Urinary bladder (tissue), 4 donors: ENCODE measurements around the gene MCU. TPM values are rescaled to one million over a fixed set of nuclear protein-coding genes. Genes with fewer than 3 reads are reported as not detected.

Experiments used
- DNase-seq: peaks from one replicate; pipeline ENCODE4 v3.0.0-alpha.2; 2015; ENCODE audit errors: extremely low spot score
- H3K27ac ChIP-seq: one replicate; pipeline ENCODE4 v1.5.1; 2013; ENCODE audit warnings: low read depth, mild to moderate bottlenecking, moderate library complexity
- H3K36me3 ChIP-seq: one replicate; pipeline ENCODE4 v1.6.1; 2013; ENCODE audit warnings: mild to moderate bottlenecking, moderate library complexity; ENCODE audit not compliant: insufficient read depth
- H3K4me1 ChIP-seq: one replicate; pipeline ENCODE4 v1.6.1; 2013; ENCODE audit warnings: mild to moderate bottlenecking, moderate library complexity; ENCODE audit not compliant: insufficient read depth
- H3K4me3 ChIP-seq: one replicate; pipeline ENCODE4 v1.5.1; 2013; ENCODE audit warnings: low read depth, low read length
- WGBS: extraction: QIAGEN DNeasy Blood & Tissue Kit; methylation state at CpG from one replicate; pipeline ENCODE4 v1.1.7; 2013; 5-methylcytosine and 5-hydroxymethylcytosine counted together
- polyA plus RNA-seq: library from polyadenylated mRNA; stranded (reverse); fragments of 200-250 nt; gene quantifications from one replicate; pipeline ENCODE4 v1.2.3, GENCODE V29; 2013
- total RNA-seq: library from RNA; depleted of rRNA; stranded (reverse); fragments of >200 nt; gene quantifications from one replicate; pipeline ENCODE4 v1.2.3, GENCODE V29; 2014
- donor health status: healthy with polysubstance abuse.
- donor health status: healthy.

MCU gene
- total and polyA plus RNA-seq, 2 donors: 17.6 to 65.7 TPM

DNA sequence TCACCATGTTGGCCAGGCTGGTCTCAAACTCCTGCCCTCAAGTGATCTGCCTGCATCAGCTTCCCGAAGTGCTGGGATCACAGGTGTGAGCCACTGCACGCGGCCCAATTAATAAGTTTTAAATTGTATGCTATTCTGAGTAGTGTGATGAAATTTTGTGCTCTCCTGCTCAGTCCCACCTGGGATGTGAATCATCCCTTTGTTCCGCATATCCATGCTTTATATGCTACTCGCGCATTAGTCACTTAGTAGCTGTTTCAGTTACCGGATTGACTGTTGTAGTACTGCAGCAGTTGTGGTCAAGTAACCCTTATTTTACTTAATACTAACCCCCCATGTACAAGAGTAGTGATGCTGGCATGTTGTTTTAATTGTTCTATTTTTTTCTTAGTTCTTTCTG, 154.3 kb downstream of the MCU start:
- Histone ChIP-seq H3K4me3 (no peak overlapping the region), H3K36me3 (no peaks in the 10 kb centered on the region), H3K4me1 (no peaks in the 10 kb centered on the region), H3K27ac (no peak overlapping the region)
- DNase-seq: no peak
- WGBS: 90% methylated on average over 7 of the region's 7 CpGs

DNA sequence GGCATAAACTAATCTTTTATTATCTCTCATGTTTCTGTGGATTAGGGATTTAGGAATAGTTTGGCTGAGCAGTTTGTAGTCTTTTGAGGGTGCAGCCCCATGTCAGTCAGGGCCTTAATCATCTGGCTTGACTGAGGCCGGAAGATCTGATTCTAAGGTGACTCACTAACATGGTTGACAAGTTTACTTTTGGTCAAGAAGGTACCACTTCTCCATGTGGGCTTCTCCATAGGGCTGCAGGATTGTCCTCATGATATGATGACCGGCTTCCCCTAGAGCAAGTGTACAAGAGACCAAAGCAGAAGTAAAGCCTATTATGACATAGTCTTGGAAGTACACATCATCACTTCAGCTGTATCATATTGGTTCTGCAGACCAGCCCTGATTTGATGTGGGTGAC, 155.7 kb downstream of the MCU start:
- WGBS: 96% methylated on average over 2 of the region's 2 CpGs
- H3K36me3 ChIP-seq: no peaks in the 10 kb centered on the region
- DNase-seq: no peak
- no peaks in the 10 kb centered on the region for H3K4me1 ChIP-seq
- no peak overlapping the region for H3K4me3 ChIP-seq
- no peak overlapping the region for H3K27ac ChIP-seq

DNA sequence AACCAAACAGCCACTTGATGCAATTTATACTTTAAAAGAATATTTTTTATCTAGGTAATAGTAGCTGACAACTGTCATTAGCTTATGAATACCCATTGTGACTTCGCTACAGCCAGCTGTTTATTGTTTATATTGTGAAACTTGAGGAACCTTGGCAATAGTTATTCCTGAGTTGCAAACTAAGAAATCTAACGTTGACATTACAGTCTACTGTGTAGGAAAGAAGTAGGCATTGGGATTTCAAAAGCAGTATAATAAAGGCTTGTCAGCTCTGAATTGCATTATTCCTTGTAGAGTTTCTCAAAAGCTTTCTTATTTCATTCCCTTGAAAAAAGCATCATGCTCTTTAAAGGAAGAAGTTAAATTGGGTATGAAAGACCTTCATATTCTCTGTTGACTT, 158.9 kb downstream of the MCU start:
- no peak for DNase-seq
- no peaks in the 10 kb centered on the region for H3K36me3 ChIP-seq
- H3K27ac ChIP-seq: no peak overlapping the region
- no peak overlapping the region for H3K4me3 ChIP-seq
- no peaks in the 10 kb centered on the region for H3K4me1 ChIP-seq
- 75% methylated on average over 2 of the region's 2 CpGs for WGBS

DNA sequence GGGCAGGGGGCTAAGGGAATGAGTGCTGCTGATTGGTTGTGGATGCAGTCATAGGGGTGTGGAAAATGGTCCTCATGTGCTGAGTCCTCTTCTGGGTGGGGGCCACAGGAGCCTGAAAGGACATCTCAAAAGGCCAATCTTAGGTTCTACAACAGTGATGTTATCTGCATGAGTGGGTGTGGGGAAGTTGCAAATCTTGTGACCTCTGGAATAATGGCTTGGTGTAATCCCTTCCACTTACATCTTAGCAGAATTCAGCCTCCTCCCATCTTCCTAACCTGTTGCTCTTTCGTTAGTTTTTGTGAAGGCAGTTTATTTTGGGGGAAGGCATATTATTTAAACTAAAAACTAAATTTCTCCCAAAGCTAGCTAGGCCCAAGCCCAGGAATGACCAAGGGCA, 159.6 kb downstream of the MCU start:
- Histone ChIP-seq H3K4me1 (no peaks in the 10 kb centered on the region), H3K4me3 (no peak overlapping the region), H3K36me3 (no peaks in the 10 kb centered on the region), H3K27ac (no peak overlapping the region)
- no peak for DNase-seq
- 100% methylated on average over 1 of the region's 1 CpG for WGBS

DNA sequence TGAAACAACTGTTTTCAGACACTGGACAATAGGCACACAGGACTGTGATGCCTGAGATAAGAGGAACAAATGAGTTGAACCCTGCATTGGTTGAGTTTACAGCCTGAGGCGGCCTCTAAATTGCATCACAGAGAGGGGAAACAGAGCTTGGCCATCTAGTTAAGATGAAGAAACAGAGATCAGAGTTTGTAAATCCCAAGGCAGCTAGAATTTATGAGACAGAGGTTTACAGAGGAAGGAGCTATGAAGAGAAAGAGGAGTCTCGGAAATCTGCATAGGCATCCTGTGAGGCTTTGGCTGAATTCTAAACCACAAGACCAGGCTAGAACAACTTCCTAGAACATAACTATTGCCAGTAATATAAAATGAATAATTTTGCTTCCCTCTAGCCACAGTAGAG, 160.6 kb downstream of the MCU start:
- H3K4me1 ChIP-seq: no peaks in the 10 kb centered on the region
- 93% methylated on average over 2 of the region's 2 CpGs for WGBS

DNA sequence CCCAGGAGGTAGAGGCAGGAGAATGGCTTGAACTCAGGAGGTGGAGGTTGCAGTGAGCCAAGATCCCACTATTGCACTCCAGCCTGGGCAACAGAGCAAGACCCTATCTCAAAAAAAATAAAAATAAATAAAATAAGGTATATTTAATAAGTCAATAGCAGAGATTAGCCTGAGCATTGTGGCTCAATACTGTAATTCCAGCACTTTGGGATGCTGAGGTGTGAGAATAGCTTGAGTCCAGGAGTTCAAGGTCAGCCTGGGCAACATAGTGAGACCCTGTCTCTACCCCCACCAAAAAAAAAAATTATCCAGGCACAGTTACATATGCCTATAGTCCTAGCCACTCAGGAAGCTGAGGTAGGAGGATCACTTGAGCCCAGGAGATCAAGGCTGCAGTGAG, 163.2 kb downstream of the MCU start:
- no peak for DNase-seq
- H3K4me1 ChIP-seq: no peaks in the 10 kb centered on the region
- no peak overlapping the region for H3K27ac ChIP-seq
- H3K4me3 ChIP-seq: no peak overlapping the region
- H3K36me3 ChIP-seq: no peaks in the 10 kb centered on the region

More for the DNA sequence above, 160.6 kb downstream of the MCU start:
- no peaks in the 10 kb centered on the region for H3K36me3 ChIP-seq
- H3K4me3 ChIP-seq: no peak overlapping the region
- H3K27ac ChIP-seq: no peak overlapping the region
- no peak for DNase-seq

DNA sequence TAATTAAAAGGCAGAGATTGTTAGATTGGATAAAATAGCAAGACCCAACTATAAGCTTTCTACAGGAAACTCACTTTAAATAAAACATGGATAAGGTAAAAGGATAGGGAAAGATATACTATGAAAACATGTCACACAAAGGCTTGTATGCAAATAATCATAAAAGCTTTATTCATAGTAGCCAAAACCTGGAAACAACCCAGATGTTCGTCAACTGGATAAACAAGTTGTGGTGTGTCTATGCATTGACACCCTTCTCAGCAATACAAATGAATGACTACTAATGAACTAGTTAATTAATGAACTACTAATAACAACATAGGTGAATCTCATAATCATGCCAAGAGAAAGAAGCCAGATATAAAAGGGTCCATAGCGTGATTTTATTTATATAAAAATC, 163.8 kb downstream of the MCU start:
- Histone ChIP-seq H3K4me3 (no peak overlapping the region), H3K36me3 (no peaks in the 10 kb centered on the region), H3K4me1 (no peaks in the 10 kb centered on the region), H3K27ac (no peak overlapping the region)
- 79% methylated on average over 2 of the region's 2 CpGs for WGBS
- no peak for DNase-seq

DNA sequence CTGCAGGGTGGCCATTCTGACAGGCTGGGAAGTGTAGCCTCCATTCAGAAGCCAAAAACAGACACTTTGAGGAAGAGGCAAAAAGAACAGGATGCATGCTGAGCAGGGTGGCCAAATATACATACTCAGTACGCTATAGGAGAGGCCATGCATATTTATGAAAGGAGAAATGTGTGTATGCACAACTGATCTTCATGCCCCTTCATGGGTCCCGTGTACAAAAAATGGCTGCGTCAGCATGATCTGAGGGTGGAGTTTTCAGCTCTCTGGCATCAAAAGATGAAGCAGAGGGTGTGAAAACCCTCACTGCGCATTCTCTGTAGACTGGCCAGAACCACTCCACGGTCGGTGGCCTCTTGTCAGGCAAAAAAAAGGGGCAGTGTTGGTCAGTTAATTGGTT, 166.1 kb downstream of the MCU start:
- Histone ChIP-seq H3K4me1 (no peaks in the 10 kb centered on the region), H3K36me3 (no peaks in the 10 kb centered on the region), H3K27ac (no peak overlapping the region), H3K4me3 (no peak overlapping the region)
- WGBS: 97% methylated on average over 6 of the region's 6 CpGs
- DNase-seq: no peak

DNA sequence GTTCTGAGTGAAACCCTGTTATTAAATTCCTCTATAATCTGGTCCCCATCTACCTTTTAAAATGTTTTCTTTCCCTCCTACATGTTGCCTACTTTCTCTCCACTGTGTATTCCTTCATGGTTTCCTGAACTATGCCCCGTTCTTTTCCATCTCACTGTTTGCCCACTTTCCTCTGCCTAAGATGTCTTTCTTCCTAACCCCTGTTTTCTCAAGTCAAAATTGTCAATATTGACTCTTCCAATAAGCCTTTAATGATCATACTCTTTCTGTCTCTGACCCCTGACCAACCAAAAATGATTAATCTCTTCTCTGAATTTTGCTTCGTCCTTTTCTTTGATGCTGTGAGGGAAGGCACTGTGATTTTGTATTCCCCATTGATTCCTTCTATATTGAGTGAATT, 171.0 kb downstream of the MCU start:
- 90% methylated on average over 2 of the region's 2 CpGs for WGBS
- DNase-seq: no peak
- Histone ChIP-seq H3K4me3 (no peak overlapping the region), H3K36me3 (no peaks in the 10 kb centered on the region), H3K4me1 (no peaks in the 10 kb centered on the region), H3K27ac (no peak overlapping the region)

DNA sequence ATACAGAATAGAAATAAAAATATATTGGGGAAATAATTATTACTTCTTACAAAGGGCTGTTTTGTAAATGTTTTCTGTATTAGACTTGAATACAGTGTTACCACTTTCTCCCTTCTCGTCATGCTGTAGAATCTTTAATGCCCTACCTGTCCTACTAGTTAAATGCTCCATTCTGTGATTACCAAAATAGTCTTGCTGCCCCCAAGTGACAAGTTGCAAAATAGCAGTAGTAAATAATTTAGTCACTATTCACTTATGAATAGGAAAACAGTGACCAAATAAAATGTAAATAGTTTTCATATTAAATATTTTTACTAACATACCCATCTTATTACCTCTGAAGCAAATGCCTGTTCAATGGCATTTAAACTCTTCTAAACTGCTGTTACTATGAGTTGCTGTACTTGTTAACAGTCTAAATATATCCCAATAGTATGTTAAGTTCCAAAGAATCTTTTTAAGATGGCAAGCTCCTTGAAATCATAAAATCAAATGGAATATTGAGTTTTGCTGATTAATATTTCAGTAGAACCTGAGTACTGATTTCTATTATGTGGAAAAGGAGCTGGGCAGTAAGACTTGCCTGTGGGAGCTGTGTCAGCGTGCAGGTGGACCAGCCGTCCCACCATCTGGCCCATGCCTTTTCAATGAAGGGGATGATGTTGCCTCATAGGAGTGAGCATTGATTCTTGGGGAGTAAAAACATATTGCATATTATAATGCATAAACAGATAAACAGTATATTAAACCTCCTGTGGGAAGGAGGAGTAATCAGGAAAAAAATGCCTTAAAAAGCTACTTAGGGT, 183.5 kb downstream of the MCU start:
- Histone ChIP-seq H3K4me3 (no peak overlapping the region), H3K36me3 (no peaks in the 10 kb centered on the region), H3K27ac (no peak overlapping the region), H3K4me1 (no peaks in the 10 kb centered on the region)
- 79% methylated on average over 3 of the region's 3 CpGs for WGBS
- DNase-seq: no peak

DNA sequence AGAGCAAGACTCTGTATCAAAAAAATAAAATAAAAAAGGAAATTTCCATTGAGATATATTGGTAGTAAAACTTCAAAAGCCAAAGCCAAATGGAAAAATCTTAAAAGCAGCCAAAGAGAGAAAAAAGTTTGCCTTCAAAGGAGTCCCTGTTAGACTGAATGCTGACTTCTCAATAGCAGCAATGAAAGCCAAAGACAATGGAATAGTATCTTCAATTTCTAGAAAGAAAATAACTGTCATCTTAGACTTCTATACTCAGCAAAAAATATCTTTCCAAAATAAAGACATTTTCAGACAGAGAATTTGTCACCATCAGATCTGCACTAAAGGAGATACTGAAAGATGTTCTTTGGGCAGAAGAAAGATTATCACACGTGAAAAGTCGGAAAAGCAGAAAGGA, 187.3 kb downstream of the MCU start:
- 98% methylated on average over 2 of the region's 2 CpGs for WGBS
- no peaks in the 10 kb centered on the region for H3K4me1 ChIP-seq

DNA sequence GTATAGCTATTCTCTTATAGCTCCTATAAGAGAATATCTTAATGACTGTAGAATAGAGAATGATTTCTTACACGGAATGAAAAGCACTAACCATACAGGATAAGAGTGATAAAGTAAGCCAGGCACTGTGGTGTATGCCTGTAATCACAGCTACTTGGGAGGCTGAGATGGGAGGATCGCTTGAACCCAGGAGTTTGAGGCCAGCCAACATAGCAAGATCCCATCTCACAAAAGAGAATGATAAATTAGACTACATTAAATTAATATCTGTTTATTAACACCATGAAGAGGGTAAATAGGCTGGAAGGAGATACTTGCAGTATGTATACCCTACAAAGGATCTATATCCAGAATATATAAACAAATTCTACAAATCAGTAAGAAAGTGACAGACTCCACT, 189.3 kb downstream of the MCU start:
- no peak for DNase-seq
- Histone ChIP-seq H3K36me3 (no peaks in the 10 kb centered on the region), H3K4me1 (no peaks in the 10 kb centered on the region), H3K27ac (no peak overlapping the region), H3K4me3 (no peak overlapping the region)
- 99% methylated on average over 2 of the region's 2 CpGs for WGBS

More for the DNA sequence above, 187.3 kb downstream of the MCU start:
- Histone ChIP-seq H3K36me3 (no peaks in the 10 kb centered on the region), H3K27ac (no peak overlapping the region), H3K4me3 (no peak overlapping the region)
- no peak for DNase-seq

DNA sequence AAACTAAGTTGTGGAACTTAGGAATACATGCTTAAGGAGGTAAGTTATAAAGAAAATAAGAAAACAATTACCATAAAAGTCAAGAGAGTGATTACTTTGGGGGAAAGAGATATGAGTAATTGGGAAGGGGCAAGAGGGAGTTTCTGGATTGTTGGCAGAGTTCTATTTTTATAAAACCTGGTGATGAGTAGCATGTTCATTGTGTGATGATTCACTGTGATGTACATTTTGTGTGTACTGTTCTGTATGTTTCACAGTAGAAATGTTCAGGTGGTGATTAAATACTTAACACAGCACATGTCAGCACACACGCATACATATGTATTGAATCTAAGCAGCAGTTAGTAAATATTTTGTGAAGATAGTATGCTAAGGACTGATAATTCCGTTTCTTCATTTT, 191.9 kb downstream of the MCU start:
- no peak for DNase-seq
- 85% methylated on average over 2 of the region's 2 CpGs for WGBS
- no peaks in the 10 kb centered on the region for H3K36me3 ChIP-seq
- H3K4me3 ChIP-seq: no peak overlapping the region
- H3K4me1 ChIP-seq: no peaks in the 10 kb centered on the region
- H3K27ac ChIP-seq: no peak overlapping the region

DNA sequence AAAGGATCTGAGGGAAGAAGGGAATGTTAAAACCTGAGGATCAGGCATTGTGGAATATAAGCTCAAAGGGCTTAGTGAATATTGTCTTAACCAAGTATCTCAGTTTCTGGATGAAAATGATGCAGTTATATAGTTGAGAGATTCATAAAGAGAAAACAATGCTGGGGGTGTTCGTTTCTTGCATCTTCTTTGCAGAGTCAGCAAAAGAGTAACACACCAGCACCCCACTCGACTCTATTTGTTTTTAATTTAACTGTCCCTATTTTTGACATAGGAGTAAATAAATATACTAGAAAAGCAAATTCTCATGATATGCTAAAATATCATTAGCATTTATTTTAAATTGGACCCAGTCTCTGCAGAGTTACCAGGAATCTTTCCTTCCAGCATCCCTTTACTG, 194.0 kb downstream of the MCU start:
- Histone ChIP-seq H3K4me3 (no peak overlapping the region), H3K4me1 (no peaks in the 10 kb centered on the region), H3K36me3 (no peaks in the 10 kb centered on the region), H3K27ac (no peak overlapping the region)
- 94% methylated on average over 2 of the region's 2 CpGs for WGBS
- DNase-seq: no peak

DNA sequence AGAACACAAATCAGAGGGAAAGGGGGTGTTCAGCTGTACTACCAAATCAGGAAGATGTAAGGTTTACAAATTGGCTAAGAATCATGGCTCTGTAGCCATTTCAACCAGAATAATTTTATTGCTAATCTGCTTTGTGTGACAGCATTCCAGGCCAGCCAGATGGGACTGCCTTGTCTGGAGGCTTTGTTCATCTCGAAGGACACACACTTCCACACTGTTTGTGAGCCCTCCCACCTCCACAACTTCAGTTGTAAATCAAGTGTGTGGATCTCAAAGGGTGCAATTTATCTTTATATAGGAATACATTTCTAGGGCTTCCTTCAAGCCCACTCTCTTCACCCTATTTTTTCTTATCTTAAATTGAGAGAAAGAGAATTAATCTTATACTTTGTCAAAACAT, 194.7 kb downstream of the MCU start:
- Histone ChIP-seq H3K27ac (no peak overlapping the region), H3K4me1 (no peaks in the 10 kb centered on the region), H3K36me3 (no peaks in the 10 kb centered on the region), H3K4me3 (no peak overlapping the region)
- DNase-seq: no peak
- 38% methylated on average over 1 of the region's 1 CpG for WGBS
